H7 (cell line): Measurements from ENCODE around the gene ABHD2. TPM values are rescaled to one million over a fixed set of nuclear protein-coding genes. Genes with fewer than 3 reads are reported as not detected.

Source experiments
- DNase-seq: peaks from one replicate; pipeline ENCODE4 v3.0.0; 2012
- H3K27me3 ChIP-seq: 2 replicates; pipeline ENCODE4 v1.6.0; 2011; ENCODE audit warnings: mild to moderate bottlenecking, low read length; ENCODE audit not compliant: control insufficient read depth, insufficient read depth
- H3K36me3 ChIP-seq: replicated peaks from 2 replicates; pipeline ENCODE4 v1.5.1; 2011; ENCODE audit warnings: low read length; ENCODE audit not compliant: control insufficient read depth, insufficient read depth
- H3K4me3 ChIP-seq: 2 replicates; pipeline ENCODE4 v1.5.1; 2011; ENCODE audit warnings: low read depth, mild to moderate bottlenecking, control low read depth, low read length, moderate library complexity; ENCODE audit not compliant: insufficient read depth
- total RNA-seq: library from RNA; depleted of rRNA; stranded (reverse); fragments of >200 nt; shearing (Covaris generic); gene quantifications from 2 replicates; pipeline ENCODE4 v1.2.3, GENCODE V29; 2014

Gene ABHD2
- total RNA-seq, 1 experiment from 2014 or later: 14.9 TPM

GRCh38 chr15:89099968-89100367 is 11.7 kb downstream of the ABHD2 start:
- DNase-seq: no peak

GRCh38 chr15:89101302-89102193 is 13.3 kb downstream of the ABHD2 start:
- no peaks in the 10 kb centered on the region; the same call in 1 of the 2 replicates for H3K36me3 ChIP-seq
- no peak for DNase-seq
- H3K27me3 ChIP-seq: no peaks in the 10 kb centered on the region
- H3K4me3 ChIP-seq: no peak overlapping the region

More at GRCh38 chr15:89099968-89100367, 11.7 kb downstream of the ABHD2 start:
- no peak overlapping the region for H3K4me3 ChIP-seq
- H3K27me3 ChIP-seq: no peaks in the 10 kb centered on the region
- no peaks in the 10 kb centered on the region; the same call in 1 of the 2 replicates for H3K36me3 ChIP-seq

GRCh38 chr15:89103481-89104171 is 15.4 kb downstream of the ABHD2 start:
- Histone ChIP-seq H3K36me3 (no peaks in the 10 kb centered on the region; the same call in 1 of the 2 replicates), H3K4me3 (no peak overlapping the region), H3K27me3 (no peaks in the 10 kb centered on the region)
- DNase-seq: no peak

DNA sequence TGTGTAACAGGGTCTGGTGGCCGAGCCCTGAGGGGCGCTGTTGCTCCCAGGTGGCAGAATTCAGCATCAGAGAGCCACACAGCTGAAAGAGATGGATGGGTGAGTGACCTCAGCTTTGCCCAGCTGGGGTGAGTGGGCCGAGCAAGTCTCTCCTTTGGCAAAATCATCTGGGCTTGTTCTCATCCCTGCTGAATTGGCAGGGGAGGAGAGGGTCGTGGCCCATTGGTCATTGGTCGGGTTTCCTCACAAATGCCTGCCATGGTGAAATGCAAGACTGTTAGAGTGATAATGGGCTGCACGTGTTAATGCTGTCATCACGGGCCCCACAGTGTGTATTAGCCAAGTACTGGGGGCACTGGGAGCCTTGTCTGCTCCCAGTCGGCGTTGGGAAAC is 15.9 kb downstream of the ABHD2 start:
- H3K36me3 ChIP-seq: no peaks in the 10 kb centered on the region; the same call in 1 of the 2 replicates
- no peak for DNase-seq
- no peak overlapping the region for H3K4me3 ChIP-seq
- H3K27me3 ChIP-seq: no peaks in the 10 kb centered on the region

- DNase-seq: no peak
- Histone ChIP-seq H3K36me3 (no peaks in the 10 kb centered on the region; the same call in 1 of the 2 replicates), H3K4me3 (no peak overlapping the region), H3K27me3 (no peaks in the 10 kb centered on the region)
These were observed 16.9 kb downstream of the ABHD2 start for GRCh38 chr15:89105147-89105546.

- no peaks in the 10 kb centered on the region; the same call in 1 of the 2 replicates for H3K36me3 ChIP-seq
- H3K4me3 ChIP-seq: no peak overlapping the region
- H3K27me3 ChIP-seq: no peaks in the 10 kb centered on the region
- no peak for DNase-seq
These were observed 17.9 kb downstream of the ABHD2 start for GRCh38 chr15:89106200-89106599.

DNA sequence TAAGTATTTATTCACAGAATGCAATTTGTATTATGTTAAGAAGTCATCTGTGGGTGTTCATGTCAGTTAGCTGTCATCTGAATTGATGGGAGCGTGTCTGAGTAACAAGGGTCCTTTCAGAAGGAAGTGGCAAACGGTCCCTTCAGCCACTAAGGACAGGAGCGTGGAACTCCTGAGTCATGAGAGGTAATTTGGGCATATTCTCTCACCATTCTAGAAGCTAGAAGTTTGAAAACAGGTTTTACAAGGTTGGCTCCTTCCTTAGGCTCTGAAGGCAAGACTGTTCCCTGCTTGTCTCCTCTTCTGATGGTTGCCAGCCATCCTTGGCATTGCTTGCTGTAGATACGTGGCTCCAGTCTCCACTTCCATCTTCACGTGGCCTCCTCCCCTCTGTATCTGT is 19.7 kb downstream of the ABHD2 start:
- Histone ChIP-seq H3K36me3 (no peaks in the 10 kb centered on the region), H3K27me3 (no peaks in the 10 kb centered on the region), H3K4me3 (no peak overlapping the region)
- DNase-seq: no peak

GRCh38 chr15:89108835-89109234 is 20.6 kb downstream of the ABHD2 start:
- no peaks in the 10 kb centered on the region for H3K27me3 ChIP-seq
- no peak overlapping the region for H3K4me3 ChIP-seq
- DNase-seq: no peak
- no peaks in the 10 kb centered on the region for H3K36me3 ChIP-seq

DNA sequence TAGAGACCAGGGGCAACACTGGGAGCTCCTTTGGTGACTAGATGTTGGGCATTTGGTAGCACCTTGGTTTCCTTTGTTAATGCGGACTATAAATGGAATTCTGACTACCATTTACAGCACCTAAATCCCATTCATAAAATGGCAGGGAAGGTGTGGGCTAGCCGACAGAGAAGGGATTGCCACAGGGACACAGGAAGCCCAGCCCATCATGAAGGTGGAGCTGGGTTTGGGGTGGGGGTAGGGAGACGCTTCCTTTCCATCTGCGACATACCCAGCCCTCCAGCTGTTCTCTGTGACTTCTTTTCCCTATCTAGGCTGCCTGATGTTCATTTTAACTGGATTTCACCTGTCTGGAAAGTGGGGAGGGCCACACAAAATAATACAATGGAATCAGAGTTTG is 21.0 kb downstream of the ABHD2 start:
- Histone ChIP-seq H3K36me3 (no peaks in the 10 kb centered on the region), H3K4me3 (no peak overlapping the region), H3K27me3 (no peaks in the 10 kb centered on the region)
- DNase-seq: no peak

DNA sequence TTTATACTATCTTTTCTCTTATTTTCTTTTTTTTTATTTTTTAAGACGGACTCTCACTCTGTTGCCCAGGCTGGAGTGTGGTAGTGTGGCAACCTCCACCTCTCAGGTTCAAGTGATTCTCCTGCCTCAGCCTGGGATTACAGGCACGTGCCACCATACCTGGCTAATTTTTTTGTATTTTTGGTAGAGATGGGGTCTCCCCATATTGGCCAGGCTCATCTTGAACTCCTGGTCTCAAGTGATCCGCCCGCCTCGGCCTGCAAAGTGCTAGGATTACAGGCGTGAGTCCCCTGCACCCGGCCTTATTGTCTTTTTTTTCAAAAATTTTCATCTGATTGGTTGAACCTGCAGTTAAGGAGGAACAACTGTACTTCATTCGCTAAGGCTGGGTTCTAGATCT is 21.8 kb downstream of the ABHD2 start:
- no peak overlapping the region for H3K4me3 ChIP-seq
- H3K27me3 ChIP-seq: no peaks in the 10 kb centered on the region
- no peaks in the 10 kb centered on the region for H3K36me3 ChIP-seq
- DNase-seq: no peak

- no peaks in the 10 kb centered on the region for H3K27me3 ChIP-seq
These were observed 23.1 kb downstream of the ABHD2 start for GRCh38 chr15:89111352-89111751.

GRCh38 chr15:89111961-89112340 is 23.7 kb downstream of the ABHD2 start:
- H3K4me3 ChIP-seq: no peak overlapping the region
- H3K36me3 ChIP-seq: no peaks in the 10 kb centered on the region
- no peaks in the 10 kb centered on the region for H3K27me3 ChIP-seq
- no peak for DNase-seq

More at GRCh38 chr15:89111352-89111751, 23.1 kb downstream of the ABHD2 start:
- DNase-seq: no peak
- H3K36me3 ChIP-seq: no peaks in the 10 kb centered on the region
- H3K4me3 ChIP-seq: no peak overlapping the region

DNA sequence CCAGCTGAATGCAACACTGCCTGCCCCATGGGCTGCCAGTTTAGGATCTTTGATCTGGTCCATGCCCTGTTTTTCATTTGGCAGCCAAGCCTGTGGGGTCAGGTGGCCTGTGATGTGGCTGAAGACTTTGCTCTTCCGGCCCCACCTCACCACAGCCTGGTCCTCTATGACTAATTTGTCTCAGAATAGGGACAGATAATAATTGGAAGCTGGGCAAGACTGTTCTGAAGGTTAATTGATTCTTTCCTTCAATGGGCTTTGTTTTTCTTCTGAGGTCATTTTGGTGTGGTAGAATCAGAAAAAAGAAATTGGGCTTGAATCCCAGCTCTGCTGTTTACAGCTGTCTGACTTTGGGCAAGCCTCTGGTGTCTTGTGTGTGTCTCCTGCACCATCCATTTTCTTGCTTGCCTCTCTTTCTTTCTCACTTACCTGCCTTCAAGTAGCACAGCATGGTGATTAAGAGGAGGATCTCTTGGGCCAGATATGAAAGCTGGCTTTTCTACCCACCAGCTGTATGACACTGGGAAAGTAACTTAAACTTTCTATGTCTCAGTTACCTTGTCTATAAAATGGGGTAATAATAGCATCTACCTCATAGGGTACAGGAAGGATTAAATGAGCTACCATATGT is 24.2 kb downstream of the ABHD2 start:
- Histone ChIP-seq H3K4me3 (no peak overlapping the region), H3K36me3 (0 out of 2 replicates have a peak, but pooled peaks cover under 1% of the 10 kb centered on the region), H3K27me3 (no peaks in the 10 kb centered on the region)
- DNase-seq: no peak

DNA sequence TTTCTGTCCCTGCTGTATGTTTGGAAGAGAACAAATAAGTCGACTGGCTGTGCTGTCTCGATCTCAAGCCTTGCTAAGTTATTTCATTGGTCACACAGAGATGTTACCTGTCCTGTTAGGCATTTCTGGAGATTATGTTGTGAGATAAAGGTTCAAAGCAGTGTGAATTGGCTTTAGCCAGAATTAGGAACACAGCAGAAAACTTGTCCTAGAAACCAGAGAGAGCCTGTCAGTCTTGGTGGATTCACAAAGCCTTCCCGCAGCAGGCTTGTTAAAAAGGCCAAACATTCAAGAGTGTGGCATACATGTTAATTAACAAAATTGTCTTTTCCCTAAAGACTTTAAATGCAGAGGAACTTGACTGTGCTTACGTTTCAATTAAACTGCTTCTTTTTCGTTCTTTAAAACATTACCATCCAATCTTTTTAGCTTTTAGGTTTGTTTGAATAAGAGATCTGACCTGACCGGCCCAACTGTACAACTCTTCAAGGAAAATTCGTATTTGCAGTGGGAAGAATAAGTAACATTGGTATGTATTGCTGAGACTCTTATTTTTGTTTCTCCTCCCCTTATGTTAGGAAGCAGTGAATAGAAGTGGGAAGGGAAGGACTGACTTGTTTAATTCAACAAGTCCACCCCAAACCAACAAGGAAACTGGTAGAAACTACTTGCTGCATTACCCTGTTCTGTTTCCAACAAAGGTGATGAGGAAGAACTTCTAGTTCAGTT is 25.2 kb downstream of the ABHD2 start:
- no peak for DNase-seq
- Histone ChIP-seq H3K36me3 (0 out of 2 replicates have a peak, but pooled peaks cover 1% of the 10 kb centered on the region), H3K27me3 (no peaks in the 10 kb centered on the region), H3K4me3 (no peak overlapping the region)
